ENCODE measurements around the gene PCYT1A.

Gene PCYT1A

GRCh38 chr3:196236223-196236622, 51.3 kb downstream of the PCYT1A start:
- Mint-ChIP-seq H3K36me3 (ENCODE audit: low read depth) (peaks cover 10% of the 10 kb centered on the region), H3K4me3 (no peak overlapping the region), H3K4me1 (peaks cover 18% of the 10 kb centered on the region), H3K9me3 (no peaks in the 10 kb centered on the region), H3K27ac (no peak overlapping the region), H3K27me3 (no peaks in the 10 kb centered on the region)
- ATAC-seq (no peak), DNase-seq (no peak)

DNA sequence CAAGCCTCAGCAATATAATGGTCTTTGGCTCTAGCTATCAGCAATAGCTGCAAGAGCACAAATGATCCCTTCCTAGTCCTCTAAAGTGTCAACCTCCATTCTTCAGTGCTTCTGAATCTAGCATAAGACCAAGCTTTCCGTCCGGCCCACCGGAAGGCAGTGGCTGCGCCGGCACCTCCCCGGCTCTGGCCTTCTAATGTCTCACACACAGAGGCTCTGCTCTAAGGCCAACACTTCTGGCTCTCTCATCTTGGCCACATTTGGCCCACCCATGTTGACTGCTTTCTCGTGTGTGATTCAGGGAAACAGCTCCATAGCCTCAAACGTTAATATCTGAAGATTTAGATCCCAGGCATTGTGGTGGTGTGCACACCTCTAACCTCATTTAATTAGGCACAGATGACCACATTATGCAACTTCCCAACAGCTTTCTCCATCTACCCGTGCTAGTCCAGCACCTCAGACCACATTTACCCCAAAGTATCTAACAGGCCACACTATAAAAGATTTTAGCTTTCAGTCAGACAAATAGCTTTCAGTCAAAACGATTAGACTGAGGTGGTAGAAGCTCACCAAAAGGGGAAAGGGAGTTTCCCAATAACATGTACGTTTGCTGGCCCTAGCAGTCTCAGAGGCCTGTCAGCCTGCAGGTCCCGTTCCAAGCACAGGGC, 51.9 kb downstream of the PCYT1A start:
- Mint-ChIP-seq H3K4me3 (no peak overlapping the region), H3K27ac (peak overlapping the region; percentile 27), H3K36me3 (ENCODE audit: low read depth) (peaks cover 10% of the 10 kb centered on the region), H3K9me3 (no peaks in the 10 kb centered on the region), H3K27me3 (no peaks in the 10 kb centered on the region), H3K4me1 (peaks cover 18% of the 10 kb centered on the region)
- DNase-seq, result no peak
- ATAC-seq, result no peak

- ATAC-seq, result peak; percentile 39
These were observed 54.7 kb downstream of the PCYT1A start for GRCh38 chr3:196232882-196233251.

DNA sequence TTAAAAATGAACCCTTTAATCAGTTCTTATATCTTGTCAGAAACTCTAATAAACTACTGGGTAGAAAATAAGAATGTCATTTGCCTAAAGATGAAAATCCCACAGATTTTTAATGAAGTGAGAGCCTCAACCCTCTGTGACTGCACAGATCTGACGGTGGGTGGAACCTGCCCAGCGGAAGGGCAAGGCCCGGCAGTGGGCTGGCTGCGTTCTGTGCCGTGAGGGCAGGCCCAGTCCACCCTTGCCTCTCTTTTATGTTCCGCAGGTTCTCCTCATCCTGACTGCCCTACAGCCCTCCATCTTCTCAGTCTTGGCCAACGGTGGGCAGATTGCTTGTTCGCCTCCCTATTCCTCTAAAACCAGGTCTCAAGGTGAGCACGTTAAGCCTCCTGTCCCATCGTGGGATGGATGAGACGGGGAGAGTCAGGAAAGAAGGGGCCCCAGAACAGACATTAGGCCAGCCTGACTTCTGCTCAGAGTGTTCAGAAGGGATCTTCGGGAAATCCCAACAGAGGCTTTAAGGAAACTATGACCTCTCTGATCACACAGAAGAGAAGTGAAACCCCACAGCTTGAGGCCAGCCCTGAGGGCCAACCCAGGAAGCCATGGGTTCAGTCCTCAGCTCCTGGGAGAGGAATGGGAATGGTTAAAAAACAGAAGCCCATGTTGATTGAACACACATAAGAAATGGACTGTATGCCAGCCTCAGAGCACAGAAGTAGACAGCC, 55.2 kb downstream of the PCYT1A start:
- no peaks in the 10 kb centered on the region for H3K27me3 Mint-ChIP-seq
- no peak overlapping the region for H3K4me3 Mint-ChIP-seq
- peaks cover 17% of the 10 kb centered on the region for H3K4me1 Mint-ChIP-seq
- H3K36me3 Mint-ChIP-seq (ENCODE audit: low read depth), result peaks cover 3% of the 10 kb centered on the region
- H3K27ac Mint-ChIP-seq, result peak overlapping the region; percentile 20
- ATAC-seq (peak; percentile 77), DNase-seq (no peak)
- H3K9me3 Mint-ChIP-seq, result no peaks in the 10 kb centered on the region

More at GRCh38 chr3:196232882-196233251, 54.7 kb downstream of the PCYT1A start:
- Mint-ChIP-seq H3K36me3 (ENCODE audit: low read depth) (peaks cover 5% of the 10 kb centered on the region), H3K4me1 (peaks cover 18% of the 10 kb centered on the region), H3K9me3 (no peaks in the 10 kb centered on the region), H3K27ac (peak overlapping the region; percentile 20), H3K27me3 (no peaks in the 10 kb centered on the region), H3K4me3 (no peak overlapping the region)
- no peak for DNase-seq

- Mint-ChIP-seq H3K27ac (no peak overlapping the region), H3K4me3 (no peak overlapping the region), H3K36me3 (ENCODE audit: low read depth) (no peaks in the 10 kb centered on the region), H3K27me3 (no peaks in the 10 kb centered on the region), H3K9me3 (no peaks in the 10 kb centered on the region), H3K4me1 (peaks cover 10% of the 10 kb centered on the region)
- ATAC-seq, result no peak
- no peak for DNase-seq
These were observed 59.7 kb downstream of the PCYT1A start for GRCh38 chr3:196227629-196228493.

DNA sequence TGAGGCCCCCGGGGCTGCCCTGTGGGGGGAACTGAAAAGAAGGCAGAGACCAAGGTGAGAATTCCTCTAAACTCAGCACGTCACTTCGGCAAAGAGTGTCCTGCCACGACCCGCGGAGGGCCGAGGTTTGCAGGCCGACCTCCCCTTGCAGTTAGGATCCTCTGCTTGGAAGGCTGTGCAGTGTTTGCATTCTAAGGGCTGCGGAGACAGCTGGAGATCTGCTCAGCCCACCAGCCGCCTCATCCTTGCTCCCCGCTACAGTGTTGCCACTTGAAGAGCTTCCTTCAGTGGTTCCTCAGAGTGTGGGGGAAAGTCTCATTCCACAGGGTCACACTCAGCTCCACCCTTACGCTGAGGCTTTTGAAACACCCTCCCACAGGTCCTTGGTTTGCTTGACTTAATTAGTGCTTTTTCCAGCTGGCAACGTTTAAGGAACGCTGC, 60.4 kb downstream of the PCYT1A start:
- Mint-ChIP-seq H3K36me3 (ENCODE audit: low read depth) (no peaks in the 10 kb centered on the region), H3K4me1 (peaks cover 3% of the 10 kb centered on the region), H3K27me3 (no peaks in the 10 kb centered on the region), H3K27ac (no peak overlapping the region), H3K4me3 (no peak overlapping the region), H3K9me3 (no peaks in the 10 kb centered on the region)
- DNase-seq, result no peak
- no peak for ATAC-seq

DNA sequence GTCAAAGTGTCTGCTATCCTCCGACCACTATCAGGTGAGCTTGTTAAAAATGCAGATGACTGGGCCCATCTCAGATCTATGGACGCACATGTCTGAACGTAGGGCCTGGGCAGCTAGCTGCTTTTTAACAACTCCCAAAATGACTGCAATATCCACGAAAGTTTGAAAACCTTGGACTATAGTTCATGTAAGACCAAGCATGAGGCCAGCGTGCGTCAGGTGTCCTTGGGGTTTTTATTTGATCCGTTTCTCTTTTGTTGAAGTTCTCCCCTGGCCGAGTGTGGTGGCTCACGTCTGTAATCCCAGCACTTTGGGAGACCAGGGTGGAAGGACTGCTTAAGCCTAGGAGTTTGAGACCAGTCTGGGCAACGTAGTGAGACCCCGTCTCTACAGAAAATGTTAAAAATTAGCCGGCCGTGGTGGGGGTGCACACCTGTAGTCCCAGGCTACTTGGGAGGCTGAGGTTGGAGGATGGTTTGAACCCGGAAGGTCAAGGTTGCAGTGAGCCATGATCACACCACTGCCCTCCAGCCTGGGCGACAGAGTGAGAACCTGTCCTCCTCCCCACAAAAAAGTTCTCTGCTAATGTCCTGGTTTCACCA, 61.7 kb downstream of the PCYT1A start:
- no peaks in the 10 kb centered on the region for H3K36me3 Mint-ChIP-seq (ENCODE audit: low read depth)
- no peak for ATAC-seq
- no peak overlapping the region for H3K27ac Mint-ChIP-seq
- H3K4me1 Mint-ChIP-seq, result no peaks in the 10 kb centered on the region
- DNase-seq, result no peak
- no peaks in the 10 kb centered on the region for H3K9me3 Mint-ChIP-seq
- no peak overlapping the region for H3K4me3 Mint-ChIP-seq
- no peaks in the 10 kb centered on the region for H3K27me3 Mint-ChIP-seq

DNA sequence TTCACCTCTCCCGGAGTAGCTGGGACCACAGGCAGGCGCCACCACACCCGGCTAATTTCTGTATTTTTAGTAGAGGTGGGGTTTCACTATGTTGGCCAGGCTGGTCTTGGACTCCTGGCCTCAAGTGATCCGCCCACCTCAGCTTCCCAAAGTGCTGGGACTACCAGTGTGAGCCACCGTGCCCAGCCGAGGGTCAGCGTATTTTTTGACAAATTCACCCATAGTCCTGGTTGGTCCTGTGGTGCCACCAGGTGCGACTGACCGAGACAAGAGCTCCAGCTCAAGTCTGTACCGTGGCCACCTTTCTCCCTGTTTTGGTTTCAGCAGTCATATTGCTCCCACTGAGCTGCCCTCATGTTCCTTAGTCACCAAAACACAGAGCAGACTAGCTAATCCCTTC, 62.4 kb downstream of the PCYT1A start:
- Mint-ChIP-seq H3K4me3 (no peak overlapping the region), H3K36me3 (ENCODE audit: low read depth) (no peaks in the 10 kb centered on the region), H3K27me3 (no peaks in the 10 kb centered on the region), H3K27ac (no peak overlapping the region), H3K4me1 (no peaks in the 10 kb centered on the region), H3K9me3 (no peaks in the 10 kb centered on the region)
- DNase-seq (no peak), ATAC-seq (no peak)

GRCh38 chr3:196222876-196223595, 64.5 kb downstream of the PCYT1A start:
- Mint-ChIP-seq H3K4me1 (peaks cover 19% of the 10 kb centered on the region), H3K27ac (no peak overlapping the region), H3K27me3 (no peaks in the 10 kb centered on the region), H3K9me3 (no peaks in the 10 kb centered on the region), H3K4me3 (no peak overlapping the region), H3K36me3 (ENCODE audit: low read depth) (no peaks in the 10 kb centered on the region)
- ATAC-seq, result no peak
- DNase-seq, result no peak

DNA sequence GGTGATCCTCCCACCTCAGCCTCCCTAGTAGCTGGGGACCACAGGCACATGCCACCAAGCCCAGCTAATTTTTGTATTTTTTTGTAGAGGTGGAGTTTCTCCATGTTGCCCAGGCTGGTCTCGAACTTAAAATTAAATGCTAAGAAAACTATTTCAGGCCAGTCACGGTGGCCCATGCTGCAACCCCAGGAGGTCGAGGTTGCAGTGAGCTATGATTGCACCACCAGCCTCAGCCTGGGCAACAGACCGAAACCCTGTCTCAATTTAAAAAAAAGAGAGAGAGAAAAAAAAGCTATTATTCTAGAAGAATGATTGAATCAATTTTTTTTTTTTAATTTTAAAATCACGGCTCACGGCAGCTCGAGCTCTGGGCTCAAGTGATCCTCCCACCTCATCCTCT, 66.5 kb downstream of the PCYT1A start:
- Mint-ChIP-seq H3K4me3 (no peak overlapping the region), H3K27ac (no peak overlapping the region), H3K36me3 (ENCODE audit: low read depth) (no peaks in the 10 kb centered on the region), H3K9me3 (no peaks in the 10 kb centered on the region), H3K4me1 (peaks cover 19% of the 10 kb centered on the region), H3K27me3 (no peaks in the 10 kb centered on the region)
- ATAC-seq (no peak), DNase-seq (no peak)

- Mint-ChIP-seq H3K4me3 (no peak overlapping the region), H3K9me3 (no peaks in the 10 kb centered on the region), H3K36me3 (ENCODE audit: low read depth) (no peaks in the 10 kb centered on the region), H3K27me3 (no peaks in the 10 kb centered on the region), H3K27ac (no peak overlapping the region), H3K4me1 (peaks cover 19% of the 10 kb centered on the region)
- DNase-seq (no peak), ATAC-seq (no peak)
These were observed 66.9 kb downstream of the PCYT1A start for GRCh38 chr3:196220587-196220986.

- Mint-ChIP-seq H3K9me3 (no peaks in the 10 kb centered on the region), H3K27ac (no peak overlapping the region), H3K4me3 (no peak overlapping the region), H3K27me3 (no peaks in the 10 kb centered on the region), H3K4me1 (peaks cover 19% of the 10 kb centered on the region), H3K36me3 (ENCODE audit: low read depth) (no peaks in the 10 kb centered on the region)
- ATAC-seq, result no peak
- no peak for DNase-seq
These were observed 67.6 kb downstream of the PCYT1A start for GRCh38 chr3:196219970-196220311.

GRCh38 chr3:196219194-196219969, 68.1 kb downstream of the PCYT1A start:
- H3K9me3 Mint-ChIP-seq, result no peaks in the 10 kb centered on the region
- peak; percentile 62 for DNase-seq
- peak; percentile 85 for ATAC-seq
- no peaks in the 10 kb centered on the region for H3K36me3 Mint-ChIP-seq (ENCODE audit: low read depth)
- peaks cover 19% of the 10 kb centered on the region for H3K4me1 Mint-ChIP-seq
- H3K4me3 Mint-ChIP-seq, result peak overlapping the region; percentile 75
- H3K27me3 Mint-ChIP-seq, result no peaks in the 10 kb centered on the region
- peak overlapping the region; percentile 85 for H3K27ac Mint-ChIP-seq

Measured in activated naive CD8-positive, alpha-beta T cell treated with anti-CD3 and anti-CD28 coated beads, Interleukin-2, amount 50 U/mL, for 24 hours (primary cell).